ENCODE measurements around the gene NHSL1. TPM values are rescaled to one million over a fixed set of nuclear protein-coding genes. Genes with fewer than 3 reads are reported as not detected.

NHSL1 gene
- polyA plus RNA-seq, 1 experiment, result 10.5 TPM

DNA sequence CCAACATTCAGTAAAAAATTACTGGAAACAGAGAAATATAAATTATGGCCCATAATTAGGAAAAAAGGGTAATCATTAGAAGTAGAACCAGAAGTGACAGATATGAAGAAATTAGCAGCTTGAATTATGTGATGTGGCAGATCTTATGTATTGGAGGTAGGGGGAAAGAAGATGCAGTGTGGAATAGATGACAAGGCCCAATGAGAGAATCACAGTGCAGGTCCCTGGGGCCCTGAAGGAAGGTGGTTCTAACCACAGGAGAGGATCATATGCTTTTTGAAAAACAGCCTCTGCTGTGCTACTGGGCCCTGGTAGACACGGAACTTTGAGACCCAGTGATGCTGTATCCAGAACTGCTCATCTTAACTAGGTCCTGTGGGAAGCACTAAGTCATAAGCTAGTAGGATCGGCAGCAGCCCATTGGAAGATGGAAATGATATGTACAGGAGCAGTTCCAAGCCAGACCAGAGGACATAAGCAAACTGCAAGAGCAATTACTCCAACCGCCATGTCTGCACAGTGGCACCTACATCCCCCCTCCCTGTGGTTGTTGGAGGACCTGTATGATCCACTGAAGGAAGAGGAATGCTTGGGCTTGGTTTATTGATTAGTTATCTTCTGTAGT, 81.1 kb downstream of the NHSL1 start:
- Histone ChIP-seq H3K4me3 (ENCODE audit: low read depth, low read length) (no peak overlapping the region), H3K9me3 (ENCODE audit: control insufficient read depth, insufficient read depth, low read length) (no peaks in the 10 kb centered on the region), H3K27me3 (ENCODE audit: control insufficient read depth, insufficient read depth, low read length) (no peaks in the 10 kb centered on the region), H3K27ac (ENCODE audit: low read depth, low read length) (no peak overlapping the region)
- ChIA-PET CTCF (interaction anchor here (1.1 kb wide), 1 partner anchor 11 kb away, joined by 4 read pairs; no protein-coding TSS in a partner anchor), POLR2A (no interaction called here)
- no peak for DNase-seq (ENCODE audit: low read depth, low spot score)
- TF ChIP-seq, protein P1, sequence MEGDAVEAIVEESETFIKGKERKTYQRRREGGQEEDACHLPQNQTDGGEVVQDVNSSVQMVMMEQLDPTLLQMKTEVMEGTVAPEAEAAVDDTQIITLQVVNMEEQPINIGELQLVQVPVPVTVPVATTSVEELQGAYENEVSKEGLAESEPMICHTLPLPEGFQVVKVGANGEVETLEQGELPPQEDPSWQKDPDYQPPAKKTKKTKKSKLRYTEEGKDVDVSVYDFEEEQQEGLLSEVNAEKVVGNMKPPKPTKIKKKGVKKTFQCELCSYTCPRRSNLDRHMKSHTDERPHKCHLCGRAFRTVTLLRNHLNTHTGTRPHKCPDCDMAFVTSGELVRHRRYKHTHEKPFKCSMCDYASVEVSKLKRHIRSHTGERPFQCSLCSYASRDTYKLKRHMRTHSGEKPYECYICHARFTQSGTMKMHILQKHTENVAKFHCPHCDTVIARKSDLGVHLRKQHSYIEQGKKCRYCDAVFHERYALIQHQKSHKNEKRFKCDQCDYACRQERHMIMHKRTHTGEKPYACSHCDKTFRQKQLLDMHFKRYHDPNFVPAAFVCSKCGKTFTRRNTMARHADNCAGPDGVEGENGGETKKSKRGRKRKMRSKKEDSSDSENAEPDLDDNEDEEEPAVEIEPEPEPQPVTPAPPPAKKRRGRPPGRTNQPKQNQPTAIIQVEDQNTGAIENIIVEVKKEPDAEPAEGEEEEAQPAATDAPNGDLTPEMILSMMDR (IDR thresholded peaks at IDR 0.05; ENCODE audit: low read depth, low read length), result no peak

DNA sequence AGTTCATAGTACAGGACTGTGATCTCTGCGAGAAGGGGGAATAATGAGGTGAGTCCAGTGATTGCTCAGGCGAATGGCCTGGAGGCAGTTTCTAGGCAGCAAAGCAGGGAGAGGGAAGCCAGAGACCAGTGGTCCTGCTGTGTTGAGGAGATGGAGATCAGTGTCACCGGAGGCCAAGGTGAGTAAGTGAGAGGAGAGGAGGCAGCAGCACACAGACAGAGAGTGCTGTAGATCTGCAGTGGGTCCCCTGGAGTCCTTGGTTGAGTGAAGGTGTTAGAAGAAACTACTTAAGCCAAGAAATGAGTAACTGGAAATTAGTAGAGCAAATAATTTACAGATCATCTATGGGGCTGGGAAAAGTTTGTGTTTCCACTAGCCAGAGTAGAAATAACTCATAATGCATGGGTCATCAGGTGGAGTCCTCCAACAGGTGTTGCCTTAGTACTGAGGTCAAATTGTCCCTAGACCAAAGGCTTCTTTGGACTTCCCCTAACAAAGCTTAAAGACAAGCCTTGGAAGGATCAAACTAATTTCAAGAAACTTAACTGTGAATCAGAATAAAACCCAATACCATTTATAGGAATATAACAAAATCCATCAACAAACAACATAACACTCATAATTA, 81.7 kb downstream of the NHSL1 start:
- Histone ChIP-seq H3K27ac (ENCODE audit: low read depth, low read length) (no peak overlapping the region), H3K27me3 (ENCODE audit: control insufficient read depth, insufficient read depth, low read length) (no peaks in the 10 kb centered on the region), H3K4me3 (ENCODE audit: low read depth, low read length) (no peak overlapping the region), H3K9me3 (ENCODE audit: control insufficient read depth, insufficient read depth, low read length) (no peaks in the 10 kb centered on the region)
- POLR2A ChIA-PET, result no interaction called here
- no peak for DNase-seq (ENCODE audit: low read depth, low spot score)
- TF ChIP-seq, protein P1 (IDR thresholded peaks at IDR 0.05; ENCODE audit: low read depth, low read length), result no peak
- CTCF ChIA-PET, result interaction anchor here (1.0 to 1.1 kb wide), 2 partner anchors 12 to 103 kb away, joined by 4 read pairs; no protein-coding TSS in a partner anchor

DNA sequence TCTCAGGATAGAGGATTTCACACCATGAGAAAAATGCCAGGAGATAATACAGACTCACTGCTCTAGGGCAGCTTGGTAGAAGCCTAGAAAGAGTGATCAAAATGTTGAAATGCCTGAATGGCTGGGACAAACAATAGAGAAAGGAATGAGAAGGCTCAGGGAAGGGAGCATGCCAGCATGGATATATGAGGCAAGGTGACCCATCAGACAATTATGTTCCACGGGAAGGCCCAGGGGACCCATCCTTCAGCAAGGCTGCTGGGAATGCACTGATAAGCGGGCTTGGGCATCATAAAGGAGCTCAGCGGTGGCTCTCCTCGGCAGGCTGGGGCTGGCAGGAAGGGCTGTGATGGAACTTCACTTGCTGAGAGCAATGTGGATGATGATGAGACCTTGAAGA, 83.1 kb downstream of the NHSL1 start:
- no peaks in the 10 kb centered on the region for H3K9me3 ChIP-seq (ENCODE audit: control insufficient read depth, insufficient read depth, low read length)
- H3K27ac ChIP-seq (ENCODE audit: low read depth, low read length), result no peak overlapping the region
- CTCF ChIA-PET, result no interaction called here
- DNase-seq (ENCODE audit: low read depth, low spot score), result no peak
- TF ChIP-seq, protein P1 (IDR thresholded peaks at IDR 0.05; ENCODE audit: low read depth, low read length), result no peak
- H3K4me3 ChIP-seq (ENCODE audit: low read depth, low read length), result no peak overlapping the region
- POLR2A ChIA-PET, result no interaction called here
- no peaks in the 10 kb centered on the region for H3K27me3 ChIP-seq (ENCODE audit: control insufficient read depth, insufficient read depth, low read length)

DNA sequence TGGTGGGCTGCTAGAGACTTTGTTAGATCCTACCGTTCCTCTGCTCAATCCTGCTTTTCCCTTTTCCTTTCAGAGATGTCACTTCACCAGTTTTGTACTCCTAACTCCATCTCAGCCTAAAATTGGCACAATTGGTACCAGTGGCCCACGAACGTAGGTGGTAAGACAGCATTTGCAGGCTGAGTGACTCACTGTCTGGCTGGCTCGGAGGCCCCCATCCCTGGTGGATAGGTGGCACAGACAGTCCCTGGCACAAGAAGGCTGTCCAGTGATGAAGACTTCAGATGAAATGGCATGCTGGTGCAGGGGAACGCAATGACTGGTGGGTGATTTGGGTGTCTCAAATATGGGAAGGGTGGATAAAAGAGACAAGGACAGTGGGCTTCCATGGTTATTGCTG, 84.2 kb downstream of the NHSL1 start:
- Histone ChIP-seq H3K4me3 (ENCODE audit: low read depth, low read length) (no peak overlapping the region), H3K27ac (ENCODE audit: low read depth, low read length) (no peak overlapping the region), H3K9me3 (ENCODE audit: control insufficient read depth, insufficient read depth, low read length) (no peaks in the 10 kb centered on the region), H3K27me3 (ENCODE audit: control insufficient read depth, insufficient read depth, low read length) (no peaks in the 10 kb centered on the region)
- TF ChIP-seq, protein P1 (IDR thresholded peaks at IDR 0.05; ENCODE audit: low read depth, low read length), result no peak
- ChIA-PET POLR2A (no interaction called here), CTCF (interaction anchor here (1.5 kb wide), 1 partner anchor 11 kb away, joined by 7 read pairs; the partner anchor contains the start of gene HEBP2)
- DNase-seq (ENCODE audit: low read depth, low spot score), result no peak

Data from AG04450 (cell line).